NCI-H526 (cell line): Measurements from ENCODE around the gene JCAD.

Source experiments
- DNase-seq, 2 experiments: peaks; one replicate each; lab custom pipeline; 2025; lab: John Stamatoyannopoulos, UW

Gene JCAD

DNA sequence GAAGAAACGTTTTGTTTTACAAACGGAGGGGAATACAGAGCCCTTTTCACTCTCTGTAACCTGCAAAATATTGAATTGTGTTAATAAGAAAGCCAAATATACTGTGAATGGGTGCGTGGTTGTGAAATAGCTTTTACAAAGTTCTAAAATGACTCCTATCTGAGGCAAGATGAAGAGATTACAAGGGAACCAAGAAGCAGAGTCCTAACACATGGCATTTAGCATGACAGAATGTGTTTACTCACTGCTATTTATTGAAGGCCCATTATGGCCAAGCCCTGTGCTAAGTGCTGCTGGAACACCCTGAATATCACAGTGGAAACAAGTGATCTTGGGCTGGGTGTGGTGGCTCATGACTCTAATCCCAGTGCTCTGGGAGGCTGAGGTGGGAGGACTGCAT is 12.9 kb downstream of the JCAD start:
- DNase-seq = peak in 1 of 2 experiments; percentile 26

DNA sequence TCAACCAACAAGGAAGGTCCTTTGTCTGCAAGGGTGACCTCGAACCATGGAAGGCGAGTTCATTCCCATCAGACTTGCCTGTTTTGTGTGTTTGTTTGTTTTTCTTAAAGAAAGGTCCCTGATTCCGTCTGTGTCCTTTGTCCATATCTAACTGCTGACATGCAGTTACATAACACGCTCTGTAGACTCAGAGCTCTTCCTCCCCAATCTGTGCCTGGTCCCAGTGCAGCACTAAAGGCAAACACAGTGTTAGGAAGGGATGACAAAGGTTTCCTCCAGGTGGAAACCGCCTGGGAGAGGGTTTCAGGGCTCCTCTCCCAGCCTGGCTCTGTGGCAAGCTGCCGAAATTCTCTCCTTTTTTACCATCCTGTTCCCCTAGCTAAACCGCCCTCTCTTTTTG is 13.4 kb downstream of the JCAD start:
- DNase-seq = no peak

DNA sequence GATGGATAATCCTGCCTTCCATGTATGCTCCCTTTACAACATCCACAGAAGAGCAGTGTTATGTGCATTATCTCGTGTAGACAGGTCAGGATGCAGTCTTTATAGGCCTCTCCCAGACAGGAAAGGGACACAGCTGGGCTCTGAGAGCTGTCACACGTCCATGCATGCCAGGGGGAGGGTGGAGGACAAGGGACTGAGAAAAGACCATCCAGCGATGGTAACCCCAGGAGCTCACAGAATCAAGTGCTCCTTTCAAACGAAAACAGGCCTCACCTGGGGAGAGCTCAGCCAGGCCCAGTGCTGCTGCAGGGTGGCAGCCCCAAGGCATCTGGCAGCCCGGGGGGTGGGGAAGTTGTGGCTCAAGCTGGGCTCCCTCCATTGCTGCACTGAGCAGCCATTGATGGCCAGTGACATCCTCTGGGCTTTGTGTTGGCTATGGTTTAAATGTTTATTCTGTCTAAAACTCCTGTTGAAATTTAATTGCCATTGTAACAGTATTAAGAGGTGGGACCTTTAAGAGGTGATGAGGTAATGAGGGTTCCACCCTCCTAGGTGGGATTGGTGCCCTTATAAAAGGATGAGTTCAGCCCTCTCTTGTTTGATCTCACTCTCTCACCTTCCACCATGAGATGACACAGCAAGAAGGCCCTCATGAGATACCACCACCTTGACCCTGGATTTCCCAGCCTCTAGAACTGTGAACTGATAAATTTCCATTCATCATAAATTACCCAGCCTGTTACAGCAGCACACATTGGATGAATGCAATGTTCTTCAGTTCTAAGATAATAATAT is 15.7 kb downstream of the JCAD start:
- DNase-seq = no peak

DNA sequence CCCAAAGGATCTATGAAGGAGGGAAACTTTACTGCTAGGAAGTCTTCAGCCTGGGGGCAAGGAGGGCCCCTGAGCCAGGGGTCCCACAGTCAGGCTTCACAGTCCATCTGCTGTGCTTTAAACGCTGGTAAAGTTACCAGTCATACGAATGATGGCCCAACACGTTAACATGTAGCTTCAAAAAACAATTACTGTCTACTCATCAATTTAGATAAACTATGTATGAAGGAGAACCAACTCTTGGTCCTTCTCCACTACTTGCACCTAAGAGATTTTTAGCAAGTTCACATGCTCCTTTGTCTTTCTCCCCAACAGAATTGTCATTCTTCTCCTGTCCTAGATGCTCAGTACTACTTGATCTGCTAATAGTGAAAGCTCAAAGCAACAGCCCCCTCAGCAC is 16.6 kb downstream of the JCAD start:
- no peak for DNase-seq

DNA sequence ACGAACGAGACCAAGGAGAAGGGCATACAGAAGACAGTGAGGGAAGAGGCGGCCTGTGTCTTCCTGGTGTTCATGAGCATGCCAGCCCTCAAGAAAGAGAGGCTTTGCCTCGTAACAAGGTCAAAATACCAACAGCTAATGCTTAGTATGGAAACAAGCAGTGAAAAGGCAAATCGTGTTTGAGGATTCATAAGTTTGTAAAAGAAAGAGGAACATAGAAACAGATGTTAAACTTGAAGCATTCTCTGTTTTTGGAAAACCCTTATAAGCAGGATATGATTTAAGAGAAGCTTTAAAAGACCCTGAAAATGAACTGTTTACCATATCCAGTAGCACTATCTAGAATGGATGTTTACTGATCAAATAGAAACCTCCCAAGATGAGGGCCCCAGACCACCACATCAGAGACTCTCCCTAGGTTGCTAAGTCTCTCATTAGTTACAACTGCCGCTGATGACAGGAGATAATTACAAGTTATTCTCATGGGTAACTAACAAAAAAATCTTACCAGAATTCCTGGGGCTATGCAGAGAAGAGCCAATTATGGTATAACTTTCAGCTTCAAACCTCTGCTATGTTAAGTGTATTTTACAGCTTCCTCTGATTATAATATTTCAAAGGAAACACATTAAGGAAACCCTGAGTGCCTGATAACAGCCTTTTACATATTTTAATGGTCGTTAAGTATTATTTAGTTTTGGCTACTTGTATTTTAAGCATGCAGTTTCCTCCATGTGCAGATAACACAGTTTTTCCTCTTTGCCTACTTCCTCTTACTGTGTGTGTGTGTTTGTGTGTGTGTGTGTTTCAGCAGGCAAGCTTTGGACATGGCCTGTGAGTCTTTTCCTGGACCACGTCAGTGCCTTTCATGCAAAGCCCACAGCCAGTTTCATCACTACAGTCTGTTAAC is 17.9 kb downstream of the JCAD start:
- DNase-seq = no peak

DNA sequence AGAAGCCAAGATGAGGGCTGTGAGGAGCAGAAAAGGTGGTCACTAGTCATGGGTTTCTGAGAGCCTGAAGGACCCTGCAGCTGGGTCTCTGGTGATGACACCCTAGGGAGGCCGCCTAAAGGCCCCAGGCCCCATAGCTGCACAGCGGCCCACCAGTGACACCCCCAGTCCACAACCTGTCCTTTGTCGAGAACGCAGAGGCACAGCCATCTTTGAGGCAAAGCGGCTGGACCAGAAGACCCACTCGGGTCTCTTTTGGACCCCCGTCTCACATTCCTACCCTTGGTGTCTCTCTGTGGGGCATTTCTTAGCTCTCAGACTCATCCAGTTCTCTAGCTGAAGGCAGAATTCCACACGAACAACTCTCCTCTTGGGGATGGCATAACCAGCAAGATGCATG is 18.8 kb downstream of the JCAD start:
- DNase-seq = no peak

DNA sequence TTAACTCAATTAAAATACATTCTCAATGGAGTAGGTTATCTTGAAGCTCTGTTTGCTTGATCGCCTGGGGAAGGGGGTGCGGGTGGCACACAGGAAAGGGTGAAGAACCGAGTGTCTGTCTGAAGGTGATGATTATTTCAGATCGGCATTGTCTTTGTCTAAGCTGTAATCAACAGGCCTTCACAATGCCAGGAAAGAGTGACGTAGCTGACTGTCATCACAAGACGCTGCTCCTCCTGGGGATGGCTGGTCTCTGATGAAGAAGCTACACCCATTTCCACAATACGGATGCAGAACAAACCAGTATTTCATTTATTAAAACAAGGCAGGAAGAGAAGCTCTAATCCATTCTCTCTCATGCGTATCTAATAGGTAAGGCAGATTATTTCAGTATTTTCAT is 19.4 kb downstream of the JCAD start:
- DNase-seq = no peak

DNA sequence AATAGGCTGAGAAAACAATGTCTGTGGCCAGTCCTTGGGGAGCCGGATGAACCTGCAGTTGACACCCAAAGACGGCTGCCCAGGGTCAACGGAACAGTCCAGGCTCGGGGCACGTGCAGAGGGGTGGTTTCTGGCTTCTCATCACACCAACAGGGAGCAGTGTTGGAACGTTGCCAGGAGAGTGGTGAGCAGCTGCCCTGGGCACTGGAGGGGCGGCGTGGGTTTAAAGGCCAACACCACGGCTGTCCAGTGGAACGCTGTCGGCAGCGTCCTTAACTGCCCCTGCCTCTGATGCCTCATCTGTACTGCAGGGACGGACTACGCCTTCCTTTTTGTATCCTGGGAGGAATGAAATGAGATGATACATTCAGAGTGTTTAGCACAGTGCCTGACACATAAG is 19.8 kb downstream of the JCAD start:
- no peak for DNase-seq

DNA sequence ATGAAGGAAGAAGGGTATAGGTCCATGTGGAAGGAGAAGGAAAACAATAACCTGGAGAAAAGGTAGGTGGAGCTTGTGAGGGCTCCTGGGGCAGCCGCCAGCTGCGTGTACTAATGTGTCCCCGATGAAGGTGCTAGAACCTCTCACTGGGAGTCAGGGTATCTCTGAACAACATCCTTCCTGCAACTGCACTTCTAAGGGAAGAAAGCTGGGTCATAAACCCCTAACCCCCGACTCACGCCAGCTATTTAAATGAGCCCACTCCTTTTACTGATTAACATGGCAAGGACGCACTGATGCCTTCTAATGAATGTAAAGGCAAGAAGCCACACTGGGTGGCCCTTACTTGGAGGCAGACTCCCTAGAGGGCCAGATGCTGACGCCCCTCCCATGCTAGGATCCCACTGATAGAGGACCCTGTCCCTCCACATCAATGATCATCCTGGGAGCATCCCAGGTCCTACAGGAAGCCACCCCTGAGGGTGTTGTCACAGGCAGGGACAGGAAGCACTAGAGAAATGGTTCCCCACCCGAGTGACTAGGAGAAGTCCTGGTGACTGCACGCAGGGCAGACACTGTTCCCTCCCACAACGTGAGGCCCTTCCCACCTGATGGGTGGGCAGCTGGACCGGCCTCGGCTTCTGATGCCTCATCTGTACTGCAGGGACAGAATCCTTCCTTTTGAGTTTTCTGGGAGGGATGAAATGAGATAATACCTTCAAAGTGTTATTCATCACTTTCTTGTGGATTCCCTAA is 20.4 kb downstream of the JCAD start:
- no peak for DNase-seq

DNA sequence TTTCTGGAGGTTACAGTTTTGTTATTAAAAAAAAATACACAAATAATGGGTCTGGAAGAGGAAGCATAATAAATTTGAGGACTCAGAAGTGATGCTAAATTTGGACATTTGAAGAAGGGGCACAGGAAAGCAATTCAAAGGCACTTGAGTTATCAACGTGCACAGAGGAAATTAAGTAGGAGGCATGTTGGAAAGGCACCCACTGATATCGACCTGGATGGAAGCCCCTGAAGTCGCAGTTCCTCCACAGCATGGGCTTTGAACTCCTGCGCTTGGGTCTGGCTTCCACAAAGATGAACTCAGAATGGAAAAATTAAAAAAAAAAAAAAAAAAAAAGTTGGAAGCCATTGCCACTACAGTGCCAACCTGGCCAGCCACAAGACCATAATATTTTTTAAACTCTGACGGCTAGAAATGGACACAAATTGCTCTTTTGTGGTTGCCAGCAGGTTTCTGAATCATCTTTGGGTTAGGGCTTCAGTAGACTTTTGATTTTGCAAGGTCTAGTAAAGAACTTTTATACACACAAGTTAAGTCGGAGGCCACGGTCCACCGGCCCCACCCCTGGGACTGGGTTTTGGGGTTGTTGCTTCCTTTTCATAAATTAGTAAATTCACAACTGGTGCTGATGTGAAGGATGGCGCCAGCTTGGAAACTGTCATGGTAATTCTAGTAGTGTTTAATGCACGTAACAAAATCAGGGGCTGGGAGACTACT is 21.6 kb downstream of the JCAD start:
- no peak for DNase-seq

DNA sequence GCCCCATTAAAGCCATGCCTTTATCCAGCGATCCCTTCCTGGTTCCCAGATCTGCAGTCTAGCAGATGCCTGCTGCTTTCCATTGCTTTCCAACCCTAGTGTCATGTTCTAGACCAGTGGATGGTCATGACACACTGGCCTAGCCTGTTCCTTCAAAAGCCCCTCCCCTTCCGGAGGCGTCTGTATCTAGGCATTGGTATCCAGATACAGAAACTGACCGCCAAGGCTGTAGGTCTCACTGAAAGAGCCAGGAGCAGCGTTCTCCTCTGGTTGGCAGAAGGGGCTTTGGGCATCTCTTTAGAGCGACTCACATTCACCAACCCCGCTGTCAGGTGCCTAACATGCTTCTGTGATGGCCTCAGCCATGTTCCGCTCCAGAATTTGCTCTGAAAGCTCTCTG is 22.6 kb downstream of the JCAD start:
- DNase-seq = no peak

DNA sequence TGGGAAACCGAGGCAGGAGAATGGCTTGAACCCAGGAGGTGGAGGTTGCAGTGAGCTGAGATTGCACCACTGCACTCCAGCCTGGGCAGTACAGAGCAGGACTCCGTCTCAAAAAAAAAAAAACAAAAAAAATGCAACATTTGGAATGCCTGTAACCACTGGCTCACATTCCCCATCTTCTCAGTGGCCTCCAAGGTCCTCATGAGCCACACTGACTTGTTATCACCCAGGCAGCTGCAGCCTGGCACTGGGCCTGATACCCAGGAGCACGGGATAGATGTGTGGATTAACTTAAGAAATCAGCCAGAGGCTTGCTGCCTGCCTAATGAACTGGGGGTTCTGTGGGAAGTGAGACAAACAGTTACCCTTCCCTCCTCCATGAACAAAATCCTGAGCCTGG is 23.0 kb downstream of the JCAD start:
- no peak for DNase-seq

DNA sequence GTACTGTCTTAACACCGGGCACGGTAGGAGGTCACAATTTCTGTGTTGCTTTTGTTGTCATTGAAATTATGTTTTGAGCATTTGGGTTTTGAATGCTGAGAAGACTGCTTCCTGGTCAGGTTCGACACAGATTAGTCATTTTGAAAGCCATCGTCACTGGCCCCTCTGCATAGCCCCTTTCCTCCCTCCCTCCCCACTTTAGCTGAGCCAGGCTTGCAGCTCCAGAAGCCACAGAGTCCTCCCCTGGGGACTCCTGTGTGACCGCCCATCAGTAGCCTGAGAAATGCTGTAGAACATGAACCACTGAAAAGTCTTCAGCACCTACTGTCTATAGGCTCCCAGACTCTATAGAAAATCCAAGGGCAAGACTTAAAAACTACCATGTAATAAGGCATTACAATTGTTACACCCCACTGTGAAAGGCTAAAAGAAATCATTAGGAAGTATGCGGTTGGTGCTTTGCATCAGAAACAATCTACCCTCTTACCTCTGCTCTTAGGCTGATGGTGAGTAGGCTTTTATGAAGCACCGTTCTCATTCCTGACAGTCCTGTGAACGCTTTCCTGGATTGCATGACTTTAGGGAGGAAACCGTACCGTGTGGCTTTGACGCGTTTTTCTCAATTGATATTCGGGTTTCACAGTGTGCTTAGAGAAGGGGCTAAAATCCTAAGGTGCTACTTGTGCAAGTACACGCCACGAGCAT is 24.8 kb downstream of the JCAD start:
- DNase-seq = no peak

DNA sequence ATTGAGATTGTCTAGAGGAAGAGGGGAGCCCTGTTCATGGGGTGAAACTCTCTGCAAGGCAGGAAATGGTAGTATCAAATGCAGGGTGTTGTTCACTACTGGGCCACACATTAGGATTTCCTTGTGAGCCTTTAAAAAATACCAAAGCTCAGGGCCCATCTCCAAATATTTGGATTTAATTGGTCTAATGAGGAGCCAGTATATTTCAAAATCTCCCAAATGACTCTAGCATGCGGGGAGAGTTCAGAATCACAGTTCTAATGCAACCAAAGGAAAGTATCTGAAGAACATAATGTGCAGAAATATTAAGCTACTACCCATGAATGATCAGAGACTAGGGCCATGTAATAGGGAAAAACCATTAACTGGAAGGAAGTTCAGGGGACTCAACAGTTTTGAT is 27.3 kb downstream of the JCAD start:
- DNase-seq = no peak

DNA sequence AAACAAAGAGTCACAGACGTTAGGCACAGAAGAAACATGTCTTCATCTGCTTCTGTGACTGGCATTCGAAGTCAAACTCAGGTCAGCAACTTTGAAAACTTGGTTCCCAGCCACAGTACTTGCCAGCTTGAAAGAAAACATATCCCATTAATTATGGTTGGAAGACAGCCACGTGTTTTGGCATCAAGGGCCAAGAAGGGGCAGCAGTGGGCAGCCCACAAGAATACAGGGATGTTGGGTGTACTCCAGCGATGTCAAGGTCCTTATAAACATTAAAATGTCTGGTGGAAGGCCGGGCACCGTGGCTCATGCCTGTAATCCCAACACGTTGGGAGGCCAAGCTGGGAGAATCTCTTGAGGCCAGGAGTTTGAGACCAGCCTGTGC is 29.5 kb downstream of the JCAD start:
- no peak for DNase-seq

DNA sequence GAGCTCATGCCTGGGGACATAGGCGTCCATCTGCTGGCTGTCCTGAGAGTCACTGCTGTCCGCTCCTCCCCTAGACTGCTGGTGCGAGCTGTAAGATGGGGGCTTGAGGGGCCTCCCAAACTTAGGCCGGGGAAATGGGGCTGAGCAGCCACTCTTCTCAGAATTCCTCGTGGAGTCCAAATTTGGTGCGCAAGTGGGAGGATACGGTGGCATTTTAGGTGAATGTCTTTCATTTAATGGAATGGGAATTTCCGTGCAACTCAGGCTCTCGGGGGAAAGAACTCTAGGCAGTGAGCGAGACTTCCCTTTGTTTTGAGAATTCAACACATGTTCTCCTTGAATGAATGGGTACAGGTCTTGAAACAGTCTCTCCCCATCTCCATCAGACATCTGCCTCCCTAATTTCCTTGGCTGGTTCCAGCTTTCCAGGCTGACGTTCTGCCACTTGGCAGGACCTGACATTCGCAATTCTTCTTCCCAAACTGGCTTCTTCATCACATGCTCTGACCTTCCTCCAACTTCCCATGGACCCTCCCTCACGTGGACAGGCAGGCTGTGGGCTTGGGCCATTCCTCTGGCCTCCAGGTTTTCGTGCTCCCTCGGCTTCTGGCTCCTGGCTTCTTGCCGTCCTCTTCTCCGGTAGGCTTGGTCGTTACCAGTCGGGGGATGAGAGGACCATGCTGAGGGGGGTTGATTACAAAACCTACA is 30.1 kb downstream of the JCAD start:
- no peak for DNase-seq

DNA sequence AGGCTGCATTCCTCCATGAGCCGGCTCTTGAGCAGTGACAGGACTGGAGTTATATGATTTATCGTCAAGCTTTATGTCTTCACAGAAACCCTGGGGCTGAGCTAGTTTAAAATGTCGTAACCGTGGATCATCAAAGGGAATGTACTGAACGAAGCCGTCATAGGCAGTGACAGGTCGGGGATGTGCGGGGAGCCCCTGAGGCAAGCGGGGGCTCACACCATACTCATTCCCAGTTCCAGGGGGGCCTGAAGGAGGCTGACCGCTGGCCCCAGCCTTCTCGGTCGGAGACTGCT is 30.7 kb downstream of the JCAD start:
- DNase-seq = no peak

DNA sequence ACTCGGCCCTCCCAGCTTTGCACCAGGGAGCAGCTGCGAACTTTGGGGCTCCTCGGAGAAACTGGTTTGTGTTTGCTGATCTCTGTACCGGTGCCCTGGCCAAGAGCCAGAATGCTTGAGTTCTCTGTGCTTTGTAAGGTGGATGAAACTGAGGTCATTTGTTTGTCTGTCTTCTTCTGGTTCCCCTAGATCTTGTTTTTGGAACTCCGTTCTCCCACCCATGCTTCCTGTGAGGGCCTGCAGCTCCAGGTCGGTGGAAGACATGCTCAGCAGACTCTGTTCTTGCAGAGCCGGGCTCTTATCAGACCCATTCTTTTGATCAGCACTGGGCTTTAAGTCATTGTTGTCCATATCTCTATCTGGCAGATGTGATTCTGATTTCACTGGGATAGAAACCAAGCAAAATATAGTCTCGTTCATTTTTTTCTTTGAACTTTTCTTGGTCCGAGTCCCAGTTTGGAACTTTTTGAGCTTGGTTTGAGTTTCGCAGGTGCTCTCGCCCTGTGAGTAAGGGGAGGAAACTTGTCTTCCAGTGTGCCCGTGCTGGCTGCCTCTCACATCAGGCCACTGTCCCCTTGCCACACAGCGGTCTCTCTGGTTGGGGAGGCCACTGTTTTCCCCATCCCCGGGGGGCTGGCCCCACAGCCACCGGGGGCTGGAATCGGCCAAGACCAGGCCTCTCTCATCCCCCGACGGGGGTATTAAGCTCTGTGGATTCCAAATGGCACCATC is 31.2 kb downstream of the JCAD start:
- no peak for DNase-seq

DNA sequence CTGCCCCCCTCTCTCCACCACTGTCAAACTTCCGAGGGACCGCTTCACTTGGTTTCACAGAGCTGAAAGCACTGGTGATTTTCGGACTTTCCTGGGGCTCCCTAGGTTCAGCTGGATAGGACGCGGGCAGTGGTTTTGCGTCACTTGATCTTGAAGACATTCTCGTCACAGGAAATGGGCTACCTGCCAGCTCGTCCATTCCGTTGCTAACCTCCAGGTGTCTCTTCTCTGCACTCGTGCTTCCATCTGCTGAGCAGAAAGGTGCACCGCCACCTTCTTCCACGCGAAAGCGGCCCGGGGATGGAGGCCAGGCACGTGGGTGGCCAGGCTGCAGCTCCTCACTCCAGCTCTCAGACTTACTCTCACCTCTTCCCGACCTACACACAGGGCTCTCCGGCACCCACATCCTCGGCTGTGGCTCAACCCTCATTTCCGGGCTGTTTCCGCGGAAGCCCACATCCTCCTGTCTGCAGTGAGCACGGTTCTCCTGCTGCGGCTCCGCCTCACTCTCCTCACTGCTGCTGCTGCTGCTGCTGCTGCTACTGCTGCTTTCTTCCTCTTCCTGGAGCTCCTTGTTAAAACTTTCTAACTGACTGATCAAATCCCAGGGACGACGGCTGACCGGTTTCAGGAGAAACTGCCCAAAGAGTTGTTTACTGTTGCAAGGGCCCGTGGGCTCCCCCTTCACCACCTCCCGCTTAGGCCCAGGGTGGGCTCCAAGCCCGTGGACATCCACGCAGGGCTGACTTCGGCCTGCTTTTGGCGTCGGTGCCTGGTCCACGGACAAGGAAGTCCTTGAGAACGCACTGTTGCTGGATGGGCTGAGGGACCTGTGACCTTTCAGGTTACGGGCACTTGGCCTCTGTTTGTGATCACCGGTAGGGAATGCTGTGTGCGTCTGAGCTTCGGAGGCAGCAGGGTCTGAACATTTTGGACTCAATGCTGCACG is 32.1 kb downstream of the JCAD start:
- peak; percentile 26 to 37 for DNase-seq
